ENCODE data around the gene FBP1.
"Not testable (repeated sequence)": the region's sequence is repeated elsewhere in the genome, so short reads cannot be mapped to it uniquely, and the experiment has no call there.

FBP1 gene

GRCh38 chr9:94576131-94576530 lies 63.2 kb downstream of the FBP1 start:
- Histone ChIP-seq H3K9ac (ENCODE audit: low read length in 2 of 2) (no peak overlapping the region), H3K36me3 (ENCODE audit: control insufficient read depth in 2 of 2, insufficient read depth in 2 of 2, low read length in 2 of 2) (no peaks in the 10 kb centered on the region), H3K4me1 (ENCODE audit: control insufficient read depth, insufficient read depth, low read length) (no peaks in the 10 kb centered on the region), H3K4me3 (ENCODE audit: low read length in 2 of 2) (no peak overlapping the region), H3K27ac (ENCODE audit: low read length) (no peak overlapping the region), H3K27me3 (ENCODE audit: control insufficient read depth in 1 of 2, insufficient read depth in 2 of 2, low read length in 2 of 2) (no peaks in the 10 kb centered on the region), H3K9me3 (ENCODE audit: control insufficient read depth in 2 of 2, low read length in 2 of 2) (no peaks in the 10 kb centered on the region)

- H3K9me3 ChIP-seq (ENCODE audit: control insufficient read depth in 2 of 2, low read length in 2 of 2) = no peaks in the 10 kb centered on the region
- no peak overlapping the region for H3K9ac ChIP-seq (ENCODE audit: low read length in 2 of 2)
- no peak overlapping the region for H3K27ac ChIP-seq (ENCODE audit: low read length)
- no peaks in the 10 kb centered on the region for H3K4me1 ChIP-seq (ENCODE audit: control insufficient read depth, insufficient read depth, low read length)
- H3K36me3 ChIP-seq (ENCODE audit: control insufficient read depth in 2 of 2, insufficient read depth in 2 of 2, low read length in 2 of 2) = no peaks in the 10 kb centered on the region
- H3K27me3 ChIP-seq (ENCODE audit: control insufficient read depth in 1 of 2, insufficient read depth in 2 of 2, low read length in 2 of 2) = no peaks in the 10 kb centered on the region
- no peak overlapping the region for H3K4me3 ChIP-seq (ENCODE audit: low read length in 2 of 2)
These were observed 70.2 kb downstream of the FBP1 start for GRCh38 chr9:94568972-94569712.

- Histone ChIP-seq H3K9me3 (ENCODE audit: control insufficient read depth in 2 of 2, low read length in 2 of 2) (no peaks in the 10 kb centered on the region), H3K9ac (ENCODE audit: low read length in 2 of 2) (no peak overlapping the region), H3K27me3 (ENCODE audit: control insufficient read depth in 1 of 2, insufficient read depth in 2 of 2, low read length in 2 of 2) (no peaks in the 10 kb centered on the region), H3K4me1 (ENCODE audit: control insufficient read depth, insufficient read depth, low read length) (no peaks in the 10 kb centered on the region), H3K4me3 (ENCODE audit: low read length in 2 of 2) (no peak overlapping the region), H3K36me3 (ENCODE audit: control insufficient read depth in 2 of 2, insufficient read depth in 2 of 2, low read length in 2 of 2) (no peaks in the 10 kb centered on the region), H3K27ac (ENCODE audit: low read length) (no peak overlapping the region)
These were observed 70.9 kb downstream of the FBP1 start for GRCh38 chr9:94568250-94568889.

GRCh38 chr9:94567271-94567670 lies 72.0 kb downstream of the FBP1 start:
- Histone ChIP-seq H3K36me3 (ENCODE audit: control insufficient read depth in 2 of 2, insufficient read depth in 2 of 2, low read length in 2 of 2) (no peaks in the 10 kb centered on the region), H3K9me3 (ENCODE audit: control insufficient read depth in 2 of 2, low read length in 2 of 2) (no peaks in the 10 kb centered on the region), H3K4me3 (ENCODE audit: low read length in 2 of 2) (no peak overlapping the region), H3K9ac (ENCODE audit: low read length in 2 of 2) (no peak overlapping the region), H3K27me3 (ENCODE audit: control insufficient read depth in 1 of 2, insufficient read depth in 2 of 2, low read length in 2 of 2) (no peaks in the 10 kb centered on the region), H3K4me1 (ENCODE audit: control insufficient read depth, insufficient read depth, low read length) (no peaks in the 10 kb centered on the region), H3K27ac (ENCODE audit: low read length) (no peak overlapping the region)

- Histone ChIP-seq H3K4me1 (ENCODE audit: control insufficient read depth, insufficient read depth, low read length) (no peaks in the 10 kb centered on the region), H3K36me3 (ENCODE audit: control insufficient read depth in 2 of 2, insufficient read depth in 2 of 2, low read length in 2 of 2) (no peaks in the 10 kb centered on the region), H3K4me3 (ENCODE audit: low read length in 2 of 2) (no peak overlapping the region), H3K9me3 (ENCODE audit: control insufficient read depth in 2 of 2, low read length in 2 of 2) (no peaks in the 10 kb centered on the region), H3K27me3 (ENCODE audit: control insufficient read depth in 1 of 2, insufficient read depth in 2 of 2, low read length in 2 of 2) (no peaks in the 10 kb centered on the region), H3K9ac (ENCODE audit: low read length in 2 of 2) (no peak overlapping the region), H3K27ac (ENCODE audit: low read length) (no peak overlapping the region)
These were observed 72.8 kb downstream of the FBP1 start for GRCh38 chr9:94566550-94566949.

GRCh38 chr9:94564279-94564678 lies 75.0 kb downstream of the FBP1 start:
- H3K9ac ChIP-seq (ENCODE audit: low read length in 2 of 2); H3K27me3 ChIP-seq (ENCODE audit: control insufficient read depth in 1 of 2, insufficient read depth in 2 of 2, low read length in 2 of 2); H3K4me1 ChIP-seq (ENCODE audit: control insufficient read depth, insufficient read depth, low read length); H3K4me3 ChIP-seq (ENCODE audit: low read length in 2 of 2); H3K36me3 ChIP-seq (ENCODE audit: control insufficient read depth in 2 of 2, insufficient read depth in 2 of 2, low read length in 2 of 2); H3K27ac ChIP-seq (ENCODE audit: low read length); H3K9me3 ChIP-seq (ENCODE audit: control insufficient read depth in 2 of 2, low read length in 2 of 2): not testable (repeated sequence)

- H3K9me3 ChIP-seq (ENCODE audit: control insufficient read depth in 2 of 2, low read length in 2 of 2) = no peaks in the 10 kb centered on the region
- H3K4me1 ChIP-seq (ENCODE audit: control insufficient read depth, insufficient read depth, low read length) = no peaks in the 10 kb centered on the region
- H3K36me3 ChIP-seq (ENCODE audit: control insufficient read depth in 2 of 2, insufficient read depth in 2 of 2, low read length in 2 of 2) = no peaks in the 10 kb centered on the region
- H3K9ac ChIP-seq (ENCODE audit: low read length in 2 of 2) = no peak overlapping the region
- no peak overlapping the region for H3K4me3 ChIP-seq (ENCODE audit: low read length in 2 of 2)
- no peak overlapping the region for H3K27ac ChIP-seq (ENCODE audit: low read length)
- no peaks in the 10 kb centered on the region for H3K27me3 ChIP-seq (ENCODE audit: control insufficient read depth in 1 of 2, insufficient read depth in 2 of 2, low read length in 2 of 2)
These were observed 75.8 kb downstream of the FBP1 start for GRCh38 chr9:94563548-94563947.

GRCh38 chr9:94560237-94560636 lies 79.1 kb downstream of the FBP1 start:
- H3K36me3 ChIP-seq (ENCODE audit: control insufficient read depth in 2 of 2, insufficient read depth in 2 of 2, low read length in 2 of 2) = no peaks in the 10 kb centered on the region
- H3K4me1 ChIP-seq (ENCODE audit: control insufficient read depth, insufficient read depth, low read length) = no peaks in the 10 kb centered on the region
- H3K4me3 ChIP-seq (ENCODE audit: low read length in 2 of 2) = no peak overlapping the region
- no peaks in the 10 kb centered on the region for H3K9me3 ChIP-seq (ENCODE audit: control insufficient read depth in 2 of 2, low read length in 2 of 2)
- H3K9ac ChIP-seq (ENCODE audit: low read length in 2 of 2) = no peak overlapping the region
- H3K27ac ChIP-seq (ENCODE audit: low read length) = no peak overlapping the region
- H3K27me3 ChIP-seq (ENCODE audit: control insufficient read depth in 1 of 2, insufficient read depth in 2 of 2, low read length in 2 of 2) = no peaks in the 10 kb centered on the region

- H3K27ac ChIP-seq (ENCODE audit: low read length) = no peak overlapping the region
- no peak overlapping the region for H3K9ac ChIP-seq (ENCODE audit: low read length in 2 of 2)
- H3K4me3 ChIP-seq (ENCODE audit: low read length in 2 of 2) = no peak overlapping the region
- no peaks in the 10 kb centered on the region for H3K27me3 ChIP-seq (ENCODE audit: control insufficient read depth in 1 of 2, insufficient read depth in 2 of 2, low read length in 2 of 2)
- no peaks in the 10 kb centered on the region for H3K9me3 ChIP-seq (ENCODE audit: control insufficient read depth in 2 of 2, low read length in 2 of 2)
- H3K4me1 ChIP-seq (ENCODE audit: control insufficient read depth, insufficient read depth, low read length) = no peaks in the 10 kb centered on the region
- no peaks in the 10 kb centered on the region for H3K36me3 ChIP-seq (ENCODE audit: control insufficient read depth in 2 of 2, insufficient read depth in 2 of 2, low read length in 2 of 2)
These were observed 81.9 kb downstream of the FBP1 start for GRCh38 chr9:94557376-94557775.

GRCh38 chr9:94554439-94555331 lies 84.6 kb downstream of the FBP1 start, which contains the start of gene PCAT7:
TSS of gene PCAT7 (plus strand) at chr9:94555083.
- H3K9ac ChIP-seq (ENCODE audit: low read length in 2 of 2) = no peak within 1 kb of the TSS
- H3K36me3 ChIP-seq (ENCODE audit: control insufficient read depth in 2 of 2, insufficient read depth in 2 of 2, low read length in 2 of 2) = no peaks in the 10 kb centered on the region
- no peaks in the 10 kb centered on the region for H3K4me1 ChIP-seq (ENCODE audit: control insufficient read depth, insufficient read depth, low read length)
- H3K27me3 ChIP-seq (ENCODE audit: control insufficient read depth in 1 of 2, insufficient read depth in 2 of 2, low read length in 2 of 2) = no peaks in the 10 kb centered on the region
- H3K4me3 ChIP-seq (ENCODE audit: low read length in 2 of 2) = no peak within 1 kb of the TSS
- no peaks in the 10 kb centered on the region for H3K9me3 ChIP-seq (ENCODE audit: control insufficient read depth in 2 of 2, low read length in 2 of 2)
- no peak within 1 kb of the TSS for H3K27ac ChIP-seq (ENCODE audit: low read length)
